H9 (cell line): ENCODE results near the gene COA8. TPM values are rescaled to one million over a fixed set of nuclear protein-coding genes. Genes with fewer than 3 reads are reported as not detected.

Source experiments
- DNase-seq: peaks from one replicate; pipeline ENCODE4 v3.0.0-alpha.2; 2017
- H2AFZ ChIP-seq: one replicate; pipeline ENCODE4 v1.6.1; 2013; ENCODE audit warnings: mild to moderate bottlenecking, low read length, control low read depth, moderate library complexity
- H2AK5ac ChIP-seq: 2 replicates; pipeline ENCODE4 v1.6.1; 2013; ENCODE audit warnings: low read length, control low read depth, mixed read lengths; ENCODE audit not compliant: insufficient read length
- H2BK120ac ChIP-seq: one replicate; pipeline ENCODE4 v1.6.1; 2013; ENCODE audit warnings: low read depth, mild to moderate bottlenecking, low read length, control low read depth, inconsistent platforms; ENCODE audit not compliant: poor library complexity, severe bottlenecking
- H2BK12ac ChIP-seq: 2 replicates; pipeline ENCODE4 v1.6.1; 2013; ENCODE audit warnings: low read length, control low read depth, mixed read lengths, low read depth; ENCODE audit not compliant: insufficient read length
- H2BK15ac ChIP-seq: 2 replicates; pipeline ENCODE4 v1.6.1; 2013; ENCODE audit warnings: low read depth, low read length, control low read depth
- H2BK20ac ChIP-seq: one replicate; pipeline ENCODE4 v1.6.1; 2013; ENCODE audit warnings: low read depth, mild to moderate bottlenecking, low read length, control low read depth, inconsistent platforms; ENCODE audit not compliant: poor library complexity, severe bottlenecking
- H2BK5ac ChIP-seq: 2 replicates; pipeline ENCODE4 v1.6.1; 2013; ENCODE audit warnings: low read length, control low read depth, mixed read lengths; ENCODE audit not compliant: insufficient read length
- H3K14ac ChIP-seq: 2 replicates; pipeline ENCODE4 v1.6.1; 2013; ENCODE audit warnings: low read length, control low read depth; ENCODE audit not compliant: insufficient read depth
- H3K18ac ChIP-seq: 2 replicates; pipeline ENCODE4 v1.6.1; 2013; ENCODE audit warnings: low read depth, mild to moderate bottlenecking, mixed read lengths, low read length, control low read depth; ENCODE audit not compliant: insufficient read length
- H3K23ac ChIP-seq: 2 replicates; pipeline ENCODE4 v1.6.1; 2013; ENCODE audit warnings: low read length, control low read depth, mixed read lengths, low read depth; ENCODE audit not compliant: insufficient read length
- H3K23me2 ChIP-seq: 2 replicates; pipeline ENCODE4 v1.6.1; 2013; ENCODE audit warnings: low read depth, mild to moderate bottlenecking, mixed read lengths, low read length, control low read depth; ENCODE audit not compliant: insufficient read length, poor library complexity, severe bottlenecking
- H3K27ac ChIP-seq: 2 replicates; pipeline ENCODE4 v1.5.1; 2013; ENCODE audit warnings: low read length, control low read depth, mixed read lengths, low read depth; ENCODE audit not compliant: insufficient read length
- H3K27me3 ChIP-seq: 2 replicates; pipeline ENCODE4 v1.6.1; 2013; ENCODE audit warnings: low read length, control low read depth, inconsistent platforms; ENCODE audit not compliant: insufficient read depth
- H3K4ac ChIP-seq: 2 replicates; pipeline ENCODE4 v1.6.1; 2013; ENCODE audit warnings: low read depth, mild to moderate bottlenecking, control low read depth, inconsistent platforms, low read length, moderate library complexity
- H3K4me1 ChIP-seq: 2 replicates; pipeline ENCODE4 v1.6.1; 2013; ENCODE audit warnings: low read length, control low read depth, inconsistent platforms; ENCODE audit not compliant: insufficient read depth
- H3K4me2 ChIP-seq: 2 replicates; pipeline ENCODE4 v1.6.1; 2013; ENCODE audit warnings: low read length, control low read depth, mixed read lengths; ENCODE audit not compliant: insufficient read length, insufficient read depth
- H3K56ac ChIP-seq: 2 replicates; pipeline ENCODE4 v1.6.1; 2013; ENCODE audit warnings: low read depth, mild to moderate bottlenecking, mixed read lengths, low read length, control low read depth; ENCODE audit not compliant: insufficient read length
- H3K79me1 ChIP-seq: 2 replicates; pipeline ENCODE4 v1.6.1; 2013; ENCODE audit warnings: low read depth, mild to moderate bottlenecking, moderate library complexity, low read length, control low read depth, inconsistent platforms; ENCODE audit not compliant: insufficient read depth, poor library complexity, severe bottlenecking
- H3K79me2 ChIP-seq: 2 replicates; pipeline ENCODE4 v1.6.1; 2013; ENCODE audit warnings: low read length, control low read depth, inconsistent platforms; ENCODE audit not compliant: insufficient read depth
- H3K9ac ChIP-seq: 2 replicates; pipeline ENCODE4 v1.6.1; 2013; ENCODE audit warnings: low read length, control low read depth, mixed read lengths; ENCODE audit not compliant: insufficient read length; ENCODE audit errors: extremely low read depth
- H3K9me3 ChIP-seq: one replicate; pipeline ENCODE4 v1.6.1; 2013; ENCODE audit warnings: low read depth, low read length, inconsistent platforms; ENCODE audit not compliant: control insufficient read depth
- H3T11ph ChIP-seq: one replicate; pipeline ENCODE4 v1.6.1; 2013; ENCODE audit warnings: mild to moderate bottlenecking, low read length, control low read depth, inconsistent platforms
- H4K20me1 ChIP-seq: one replicate; pipeline ENCODE4 v1.6.1; 2013; ENCODE audit not compliant: control insufficient read depth, insufficient read length, insufficient read depth
- H4K5ac ChIP-seq: 2 replicates; pipeline ENCODE4 v1.6.1; 2013; ENCODE audit warnings: low read depth, mild to moderate bottlenecking, mixed read lengths, low read length, control low read depth; ENCODE audit not compliant: insufficient read length
- H4K8ac ChIP-seq: replicated peaks from 2 replicates; pipeline ENCODE4 v1.6.1; 2013; ENCODE audit warnings: low read length, control low read depth, mixed read lengths, low read depth; ENCODE audit not compliant: insufficient read length
- H4K91ac ChIP-seq: 2 replicates; pipeline ENCODE4 v1.6.1; 2013; ENCODE audit warnings: low read depth, mild to moderate bottlenecking, moderate library complexity, mixed read lengths, low read length, control low read depth; ENCODE audit not compliant: insufficient read length
- H3K27ac Mint-ChIP-seq, 3 experiments: 2 replicates in 2 of 3; 3 replicates in 1 of 3; pipeline ENCODE4 v1.8.0; 2020 to 2021; ENCODE audit warnings: mixed read lengths in 3 of 3, mild to moderate bottlenecking in 1 of 3, moderate library complexity in 1 of 3
- H3K27me3 Mint-ChIP-seq: 2 replicates; pipeline ENCODE4 v1.8.0; 2021; ENCODE audit warnings: low read depth, mild to moderate bottlenecking, moderate library complexity, mixed read lengths
- H3K36me3 Mint-ChIP-seq, 3 experiments: 2 replicates in 2 of 3; 3 replicates in 1 of 3; pipeline ENCODE4 v1.8.0; 2020 to 2021; ENCODE audit warnings: low read depth in 3 of 3, mixed read lengths in 3 of 3; ENCODE audit not compliant: insufficient read depth in 1 of 3
- H3K4me1 Mint-ChIP-seq, 2 experiments: 2 replicates each; pipeline ENCODE4 v1.8.0; 2020; ENCODE audit warnings: mixed read lengths in 2 of 2
- H3K4me3 Mint-ChIP-seq, 2 experiments: 2 replicates in 1 of 2; 3 replicates in 1 of 2; pipeline ENCODE4 v1.8.0; 2020 to 2021; ENCODE audit warnings: mild to moderate bottlenecking in 2 of 2, mixed read lengths in 2 of 2, moderate library complexity in 1 of 2
- H3K9me3 Mint-ChIP-seq, 2 experiments: 2 replicates in 1 of 2; 3 replicates in 1 of 2; pipeline ENCODE4 v1.8.0; 2020; ENCODE audit warnings: mild to moderate bottlenecking in 2 of 2, mixed read lengths in 2 of 2, moderate library complexity in 1 of 2
- CTCF ChIP-seq: fragments of 200-600 bp; sonication (generic); conservative IDR thresholded peaks from 3 replicates; pipeline ENCODE4 v1.8.0; 2021; ENCODE audit warnings: antibody characterized with exemption, mild to moderate bottlenecking
- WGBS: extraction: QIAGEN DNeasy Blood & Tissue Kit; methylation state at CpG from one replicate; pipeline ENCODE4 v1.1.7; 2013; ENCODE audit warnings: missing lambda C conversion rate, low lambda C conversion rate, mixed read lengths; ENCODE audit not compliant: insufficient read length; ENCODE audit errors: extremely low coverage; 5-methylcytosine and 5-hydroxymethylcytosine counted together
- total RNA-seq: library from RNA; stranded (reverse); gene quantifications from 2 replicates; pipeline ENCODE4 v1.2.1, GENCODE V29; 2021

Gene COA8
- total RNA-seq, 1 experiment from 2014 or later: 45.5 TPM

GRCh38 chr14:103552846-103553210 lies 9.9 kb upstream of the COA8 start:
- Histone ChIP-seq H3K4me2 (no peak overlapping the region), H4K20me1 (no peaks in the 10 kb centered on the region), H4K5ac (no peak overlapping the region), H3K27ac (no peak overlapping the region), H4K8ac (no peak overlapping the region), H2AFZ (no peak overlapping the region), H3K23me2 (no peaks in the 10 kb centered on the region), H4K91ac (no peak overlapping the region), H3K79me1 (no peaks in the 10 kb centered on the region), H3T11ph (no peak overlapping the region), H3K79me2 (no peaks in the 10 kb centered on the region), H2BK120ac (no peak overlapping the region), H3K23ac (no peak overlapping the region), H3K4ac (no peak overlapping the region), H3K14ac (no peak overlapping the region), H2BK20ac (no peak overlapping the region), H3K9me3 (no peaks in the 10 kb centered on the region), H2BK5ac (no peak overlapping the region), H3K27me3 (no peaks in the 10 kb centered on the region), H2BK15ac (no peak overlapping the region), H2BK12ac (no peak overlapping the region), H3K18ac (no peak overlapping the region), H2AK5ac (no peak overlapping the region), H3K9ac (no peak overlapping the region), H3K4me1 (no peaks in the 10 kb centered on the region), H3K56ac (no peak overlapping the region)
- no CpG with 5 or more reads among the region's 11 CpGs for WGBS
- no peak for TF ChIP-seq CTCF
- H3K27ac Mint-ChIP-seq: no peak overlapping the region
- H3K9me3 Mint-ChIP-seq: no peaks in the 10 kb centered on the region
- peaks cover 0 to 3% (median 0%) of the 10 kb centered on the region in 3 experiments; a peak in 1 of 7 replicates for H3K36me3 Mint-ChIP-seq
- H3K4me1 Mint-ChIP-seq: peaks cover 7 to 8% of the 10 kb centered on the region in 2 experiments
- no peak for DNase-seq
- no peaks in the 10 kb centered on the region for H3K27me3 Mint-ChIP-seq
- no peak overlapping the region for H3K4me3 Mint-ChIP-seq
